GM21529 (cell line): ENCODE results near the gene REV3L.

Source experiments
- ATAC-seq: cut with Tn5 transposase; IDR thresholded peaks from one replicate; pipeline ENCODE4 v1.9.1; 2021; ENCODE audit not compliant: unreplicated experiment

The REV3L gene

DNA sequence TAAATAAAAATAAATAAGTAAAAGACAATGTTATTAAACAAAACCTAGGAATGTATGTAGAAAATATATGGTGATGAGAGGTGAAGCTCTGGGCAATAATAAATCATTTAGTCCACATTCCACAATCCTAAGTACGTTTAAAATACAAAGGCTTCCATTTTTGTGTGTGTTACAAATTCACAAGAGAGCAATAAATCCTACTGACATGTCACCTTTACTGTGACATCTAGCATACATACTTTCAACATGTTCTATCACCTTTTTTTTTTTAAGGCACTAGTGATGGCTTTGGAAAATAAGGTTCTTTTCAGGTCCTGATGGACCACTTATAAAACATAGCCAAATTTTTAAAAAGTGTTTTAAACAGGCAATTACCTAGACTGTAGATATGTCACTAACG, 12.0 kb downstream of the REV3L start:
- no peak for ATAC-seq

DNA sequence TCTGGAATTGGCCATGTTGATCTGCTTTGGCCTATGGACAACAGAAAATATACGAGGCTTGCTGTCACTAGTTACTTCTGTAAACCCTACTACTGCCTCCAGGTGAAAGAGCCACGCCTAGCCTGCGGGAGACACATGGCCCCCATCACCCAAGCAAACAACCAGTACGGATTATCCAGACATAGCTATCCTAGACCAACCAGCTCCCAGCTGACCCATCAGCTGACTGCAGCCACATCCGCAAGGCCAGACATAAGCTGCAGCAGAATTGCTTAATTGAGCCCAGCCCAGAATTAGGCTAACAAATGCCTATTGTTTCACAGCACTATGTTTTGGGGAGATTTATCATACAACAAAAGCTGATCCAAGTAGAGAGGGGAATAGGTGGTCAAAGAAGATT, 13.5 kb downstream of the REV3L start:
- no peak for ATAC-seq

DNA sequence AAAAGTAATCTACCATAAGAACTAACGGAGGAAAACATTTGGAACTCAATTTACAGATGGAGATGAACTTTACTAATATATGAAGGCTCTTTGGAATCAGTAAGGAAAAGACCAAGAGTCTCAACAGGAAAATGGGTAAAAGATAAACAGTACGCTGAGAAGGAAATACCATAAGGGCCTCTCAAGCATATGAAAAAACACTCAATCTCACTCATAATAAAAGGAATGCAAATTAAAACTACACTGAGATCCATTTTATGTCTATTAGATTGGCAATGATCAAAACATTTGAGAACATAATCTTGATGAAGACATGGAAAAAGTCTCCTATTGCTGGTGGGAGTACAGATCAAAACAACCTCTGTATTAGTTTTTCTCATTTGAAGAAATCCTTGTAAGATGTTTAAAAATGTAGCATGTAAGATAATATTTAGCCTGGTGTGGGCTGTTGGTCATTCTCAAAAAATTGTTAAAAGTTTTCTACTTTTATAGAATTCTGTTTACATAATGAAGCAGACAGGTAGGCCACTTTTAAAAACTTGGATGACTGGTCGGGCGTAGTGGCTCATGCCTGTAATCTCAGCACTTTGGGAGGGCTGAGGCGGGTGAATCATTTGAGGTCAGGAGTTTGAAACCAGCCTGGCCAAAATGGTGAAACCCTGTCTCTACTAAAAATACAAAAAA, 14.5 kb downstream of the REV3L start:
- ATAC-seq: no peak

DNA sequence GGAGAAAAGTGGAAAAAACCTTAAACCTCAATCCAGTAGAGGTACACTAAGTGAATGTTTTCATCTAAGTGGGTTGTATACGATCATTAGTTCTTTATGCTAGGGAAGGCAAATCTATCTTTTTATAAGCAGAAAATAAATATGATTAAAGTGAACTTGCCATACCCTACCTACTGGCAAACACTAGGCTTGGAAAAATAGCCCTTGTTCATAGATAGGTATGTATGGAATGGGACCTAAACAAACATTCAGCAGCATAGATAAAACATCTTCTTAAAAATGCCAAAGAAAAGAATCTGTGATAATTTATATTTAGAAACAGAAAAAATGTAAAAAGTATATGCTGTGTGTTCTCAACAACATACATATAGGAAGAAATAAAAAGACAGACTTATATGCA, 18.8 kb downstream of the REV3L start:
- no peak for ATAC-seq

DNA sequence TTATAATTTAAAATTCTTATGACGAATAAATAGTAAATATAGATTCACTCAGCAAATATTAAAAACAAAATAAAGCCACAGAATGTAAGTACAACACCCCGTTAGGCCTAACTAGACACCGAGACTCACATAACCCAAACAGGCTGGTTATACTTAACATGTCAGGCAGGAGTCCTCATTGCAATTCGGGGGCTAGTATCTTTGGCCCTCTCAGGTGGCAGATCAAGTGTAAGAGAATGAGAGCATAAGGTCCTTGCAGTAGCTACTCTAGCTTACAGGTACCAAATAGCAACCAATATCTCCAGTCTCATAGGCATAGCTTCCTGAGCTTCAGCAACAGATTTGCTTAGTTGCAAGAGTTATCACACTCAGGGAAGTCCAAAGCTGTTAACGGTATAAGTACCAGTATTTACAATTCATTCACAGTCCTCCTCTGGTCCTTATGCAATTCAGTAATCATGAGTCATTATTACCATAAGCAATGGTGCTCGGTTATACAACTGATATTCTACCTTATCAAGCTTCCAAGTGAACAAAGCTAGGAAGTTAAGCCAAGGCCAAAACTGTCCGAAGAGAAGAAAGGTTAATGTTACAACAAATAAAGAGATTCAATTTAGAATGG, 20.1 kb downstream of the REV3L start:
- ATAC-seq: no peak

DNA sequence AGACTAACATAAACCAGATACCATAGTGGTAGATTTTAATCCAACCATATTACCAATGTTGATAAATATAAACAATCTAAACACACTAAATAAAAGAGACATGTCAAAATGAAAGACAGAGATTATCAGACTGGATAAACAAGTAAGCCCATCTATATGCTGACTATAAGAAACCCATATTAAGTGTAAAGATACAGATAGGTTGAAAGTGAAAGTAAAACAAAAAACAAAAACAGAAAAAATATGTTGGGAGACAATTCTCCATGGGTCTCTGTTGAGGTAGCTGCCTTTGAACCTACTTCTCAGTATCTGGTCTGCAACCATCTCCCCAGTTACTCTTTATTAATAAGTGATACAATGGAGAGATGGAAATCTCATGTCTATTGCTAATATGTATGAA, 21.2 kb downstream of the REV3L start:
- no peak for ATAC-seq

DNA sequence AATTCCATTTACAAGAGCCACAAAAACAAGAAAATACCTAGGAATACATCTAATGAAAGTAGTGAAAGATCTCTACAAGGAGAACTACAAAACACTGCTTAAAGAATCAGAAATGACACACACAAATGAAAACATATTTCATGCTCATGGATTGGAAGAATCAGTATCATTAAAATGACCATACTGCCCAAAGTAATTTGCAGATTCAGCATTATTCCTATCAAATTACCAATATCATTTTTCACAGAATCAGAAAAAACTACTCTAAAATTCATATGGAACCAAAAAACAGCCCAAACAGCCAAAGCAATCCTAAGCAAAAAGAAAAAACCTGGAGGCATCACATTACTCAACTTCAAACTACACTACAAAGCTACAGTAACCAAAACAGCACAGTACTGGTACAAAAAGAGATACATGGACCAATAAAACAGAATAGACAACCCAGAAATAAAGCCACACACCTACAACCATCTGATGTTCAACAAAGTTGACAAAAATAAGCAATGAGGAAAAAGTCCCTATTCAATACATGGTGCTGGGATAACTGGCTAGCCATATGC, 24.3 kb downstream of the REV3L start:
- no peak for ATAC-seq

DNA sequence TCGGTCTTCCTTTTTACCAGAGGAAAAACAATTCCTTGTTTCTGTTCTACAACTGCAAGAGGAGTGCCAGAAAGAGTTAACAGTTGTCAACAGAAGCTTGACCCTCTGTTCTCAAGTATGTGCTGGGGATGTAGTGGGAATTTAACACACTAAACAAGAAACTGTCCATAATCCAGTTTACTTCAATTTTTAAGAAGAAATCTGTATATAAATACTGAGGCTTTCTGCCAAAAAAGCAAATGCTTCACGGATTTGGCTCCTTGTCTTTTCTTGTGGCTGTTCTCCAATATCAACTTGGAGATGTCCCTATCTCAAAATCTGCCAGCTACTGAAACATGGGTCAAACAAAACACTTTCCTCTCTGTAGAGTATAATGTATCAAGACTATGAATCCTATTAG, 26.8 kb downstream of the REV3L start:
- no peak for ATAC-seq

DNA sequence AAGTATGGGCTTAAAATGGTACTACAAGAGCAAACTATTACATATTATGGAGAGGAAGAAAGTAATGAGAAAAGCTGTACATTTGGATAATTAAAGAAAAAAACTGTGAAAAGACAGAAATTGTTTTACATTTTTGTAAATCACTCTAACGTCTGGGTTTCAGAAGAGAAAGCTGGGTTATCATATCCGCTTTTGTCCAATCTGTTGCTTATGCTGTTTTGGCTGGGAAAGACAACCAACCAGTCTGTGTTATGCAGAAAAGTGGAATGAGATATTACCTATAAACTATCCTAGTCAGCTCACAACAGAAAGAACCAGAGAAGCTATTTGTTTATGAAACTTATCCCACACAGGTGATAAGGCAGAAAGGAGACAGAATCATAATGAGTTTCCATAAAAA, 32.4 kb downstream of the REV3L start:
- ATAC-seq: no peak

DNA sequence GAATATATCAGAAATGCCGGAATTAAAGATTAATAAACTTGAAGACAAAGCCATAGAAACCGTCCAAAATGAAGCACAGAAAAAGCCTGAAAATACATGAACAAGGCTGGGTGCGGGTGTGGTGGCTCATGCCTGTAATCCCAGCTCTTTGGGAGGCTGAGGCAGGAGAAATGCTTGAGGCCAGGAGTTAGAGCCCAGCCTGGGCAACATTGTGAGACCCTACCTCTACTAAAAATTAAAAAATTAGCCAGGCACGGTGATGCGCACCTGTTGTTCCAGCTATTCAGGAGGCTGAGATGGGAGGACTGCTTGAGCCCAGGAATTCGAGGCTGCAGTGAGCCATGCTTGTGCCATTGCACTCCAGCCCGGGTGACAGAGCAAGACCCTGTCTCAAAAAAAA, 32.9 kb downstream of the REV3L start:
- no peak for ATAC-seq

DNA sequence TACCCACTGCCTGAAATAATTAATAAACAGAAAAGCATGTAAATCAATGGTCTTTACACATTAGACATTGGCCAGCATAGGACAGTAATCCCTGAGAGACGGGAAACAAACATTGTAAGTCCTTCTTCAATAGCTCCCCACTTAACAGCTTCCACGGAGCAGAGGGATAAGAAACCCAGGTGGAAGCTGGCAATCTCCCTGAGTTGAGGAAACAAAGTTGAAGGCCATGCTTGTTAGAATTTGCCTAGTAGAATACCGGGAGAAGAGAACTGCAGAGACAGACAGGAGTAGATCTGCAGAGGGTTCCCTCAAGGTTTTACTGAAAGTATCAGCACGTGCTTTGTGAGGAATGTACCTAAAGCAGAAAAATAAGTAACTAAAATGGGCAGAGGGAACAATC, 33.9 kb downstream of the REV3L start:
- no peak for ATAC-seq

DNA sequence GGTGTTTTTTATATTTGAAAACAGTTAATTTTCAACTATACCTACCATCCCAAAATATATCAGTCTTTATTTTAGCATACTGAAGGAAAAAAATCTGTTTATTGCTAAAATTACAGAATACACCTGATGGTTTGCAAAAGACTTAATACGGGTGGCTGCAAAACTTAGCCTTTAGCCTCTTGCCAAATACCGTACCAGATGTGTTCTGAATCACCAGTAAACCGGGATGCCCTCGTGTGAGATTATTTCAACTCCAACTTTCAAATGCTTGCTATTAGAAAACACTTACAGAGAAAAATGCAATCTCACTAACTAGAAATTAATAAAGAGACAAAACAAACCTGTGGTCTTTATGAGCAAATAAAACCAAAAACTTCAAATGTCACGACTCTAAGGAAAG, 36.0 kb downstream of the REV3L start:
- ATAC-seq: no peak

DNA sequence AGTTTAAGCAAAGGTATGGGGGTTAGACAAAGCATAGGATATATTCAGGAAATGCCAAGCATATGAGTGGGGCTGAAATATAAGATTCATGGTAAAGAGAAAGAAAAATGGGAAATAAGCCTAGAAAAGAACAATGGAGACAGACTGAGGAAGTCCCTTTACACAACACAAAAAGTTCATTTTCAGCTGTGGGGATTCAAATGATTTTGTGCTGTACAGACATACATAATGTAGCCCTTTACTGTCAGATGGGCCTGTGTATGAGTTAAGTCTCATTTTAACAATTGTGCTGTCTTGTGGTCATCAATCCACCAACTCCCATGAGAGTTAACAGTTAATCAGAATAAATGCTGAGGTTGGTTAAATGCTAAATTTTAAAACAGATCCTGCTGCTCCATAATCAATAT, 37.2 kb downstream of the REV3L start:
- no peak for ATAC-seq

DNA sequence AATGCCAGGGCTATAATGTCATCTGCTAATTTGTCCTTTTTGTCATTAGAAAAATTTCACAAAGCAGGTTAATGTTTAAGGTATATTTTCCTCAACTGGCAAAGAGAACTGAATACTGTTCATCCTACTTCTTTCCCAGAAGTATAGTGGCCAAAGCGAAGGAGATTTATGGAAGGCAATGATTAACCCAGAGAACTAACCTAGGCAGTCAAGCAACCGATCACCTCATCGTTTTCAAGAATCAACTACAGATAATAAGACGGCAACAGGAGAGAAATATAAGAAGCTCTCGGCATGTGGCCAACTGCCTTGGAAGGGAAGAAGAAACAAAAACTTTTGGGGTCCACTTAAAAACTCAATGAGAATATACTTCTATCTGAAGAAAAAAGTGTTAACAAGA, 38.2 kb downstream of the REV3L start:
- no peak for ATAC-seq

DNA sequence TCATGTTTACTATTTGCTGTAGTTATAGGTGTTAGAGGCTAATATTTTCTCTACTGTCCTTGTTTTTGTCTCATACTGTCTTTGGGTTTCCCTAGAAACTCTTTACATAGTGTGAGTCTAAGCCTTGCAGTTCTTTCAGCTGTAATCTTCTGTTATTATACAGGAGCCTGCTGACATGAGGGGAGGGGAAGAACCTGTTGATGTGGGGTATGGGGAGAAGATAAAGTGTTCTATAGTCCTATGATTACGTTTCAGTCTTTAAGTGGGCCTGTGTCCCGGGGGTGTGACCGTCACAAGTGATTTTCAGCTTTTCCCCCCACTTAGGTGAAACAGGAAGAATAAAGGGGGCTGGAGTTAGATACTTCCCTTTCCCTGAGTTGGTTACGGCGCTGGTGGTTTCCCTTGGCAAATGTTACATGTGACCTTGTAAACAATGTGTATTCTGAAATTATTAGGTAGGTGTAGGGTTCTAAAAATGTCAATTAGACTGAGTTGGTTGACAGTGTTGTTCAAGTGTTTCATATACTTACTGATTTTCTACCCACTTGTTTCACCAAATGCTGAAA, 41.3 kb downstream of the REV3L start:
- ATAC-seq: peak; percentile 61

DNA sequence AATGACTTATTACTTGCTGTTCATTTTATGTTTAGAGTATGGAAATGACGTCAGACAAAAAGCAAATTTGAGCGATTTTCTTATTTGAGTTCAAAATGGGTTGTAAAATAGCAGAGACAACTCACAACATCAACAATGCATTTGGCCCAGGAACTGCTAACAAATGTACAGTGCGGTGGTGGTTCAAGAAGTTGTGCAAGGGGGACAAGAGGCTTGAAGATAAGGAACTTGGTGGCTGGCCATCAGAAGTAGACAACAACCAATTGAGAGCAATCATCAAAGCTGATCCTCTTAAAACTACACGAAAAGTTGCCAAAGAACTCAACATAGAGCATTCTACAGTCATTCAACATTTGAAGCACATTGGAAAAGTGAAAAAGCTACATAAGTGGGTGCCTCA, 43.8 kb downstream of the REV3L start:
- no peak for ATAC-seq

DNA sequence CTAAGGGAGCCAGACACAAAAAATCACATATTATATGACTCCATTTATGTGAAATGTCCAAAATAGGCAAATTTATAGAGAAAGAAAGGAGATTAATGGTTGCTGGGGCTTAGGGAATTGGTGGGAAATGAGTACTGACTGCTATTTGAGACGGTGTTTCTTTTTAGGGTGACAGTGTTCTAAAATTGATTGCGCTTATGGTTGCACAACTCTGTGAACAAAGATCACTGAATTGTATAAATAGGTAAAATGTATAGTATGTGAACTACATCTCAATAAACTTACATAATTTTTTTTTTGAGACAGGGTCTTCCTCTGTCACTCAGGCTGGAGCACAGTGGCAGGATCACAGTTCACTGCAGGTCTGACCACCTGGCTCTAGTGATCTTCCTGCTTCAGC, 45.4 kb downstream of the REV3L start:
- ATAC-seq: no peak

DNA sequence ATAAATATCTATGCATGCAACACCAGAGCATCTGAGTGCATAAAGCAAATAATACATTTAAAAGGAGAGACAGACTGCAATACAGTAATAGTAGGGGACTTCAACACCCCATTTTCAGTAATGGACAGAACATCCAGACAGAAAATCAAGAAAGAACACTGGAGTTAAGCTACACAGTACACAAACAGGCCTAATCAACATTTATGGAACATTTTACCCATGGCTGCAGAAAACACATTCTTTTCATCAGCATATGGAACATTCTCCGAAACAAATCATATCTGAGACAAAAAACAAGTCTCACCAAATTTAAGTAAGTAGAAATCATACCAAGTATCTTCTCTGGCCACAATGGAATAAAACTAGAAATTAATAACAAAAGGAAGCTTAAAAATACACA, 50.5 kb downstream of the REV3L start:
- ATAC-seq: no peak

DNA sequence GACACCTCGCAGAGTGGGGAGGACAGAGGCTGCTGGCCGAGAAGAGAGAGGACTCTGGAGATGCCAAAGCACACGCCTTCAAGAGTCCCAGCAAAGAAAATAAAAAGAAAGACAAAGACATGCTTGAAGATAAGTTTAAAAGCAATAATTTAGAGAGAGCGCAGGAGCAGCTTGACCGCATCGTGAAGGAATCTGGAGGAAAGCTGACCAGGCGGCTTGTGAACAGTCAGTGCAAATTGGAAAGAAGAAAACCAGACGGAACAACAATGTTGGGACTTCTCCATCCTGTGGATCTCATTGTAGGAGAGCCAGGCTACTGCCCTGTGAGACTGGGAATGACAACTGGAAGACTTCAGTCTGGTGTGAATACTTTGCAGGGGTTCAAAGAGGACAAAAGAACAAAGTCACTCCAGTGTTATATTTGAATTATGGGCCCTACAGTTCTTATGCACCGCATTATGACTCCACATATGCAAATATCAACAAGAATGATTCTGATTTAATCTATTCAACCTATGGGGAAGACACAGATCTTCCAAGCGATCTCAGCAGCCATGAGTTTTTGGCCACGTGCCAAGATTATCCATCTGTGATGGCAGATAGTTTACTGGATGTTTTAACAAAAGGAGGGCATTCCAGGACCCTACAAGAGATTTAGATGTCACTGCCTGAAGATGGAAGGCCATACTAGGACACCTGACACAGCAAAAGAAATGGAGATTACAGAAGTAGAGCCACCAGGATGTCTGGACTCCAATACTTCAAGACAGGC, 52.2 kb downstream of the REV3L start:
- no peak for ATAC-seq

DNA sequence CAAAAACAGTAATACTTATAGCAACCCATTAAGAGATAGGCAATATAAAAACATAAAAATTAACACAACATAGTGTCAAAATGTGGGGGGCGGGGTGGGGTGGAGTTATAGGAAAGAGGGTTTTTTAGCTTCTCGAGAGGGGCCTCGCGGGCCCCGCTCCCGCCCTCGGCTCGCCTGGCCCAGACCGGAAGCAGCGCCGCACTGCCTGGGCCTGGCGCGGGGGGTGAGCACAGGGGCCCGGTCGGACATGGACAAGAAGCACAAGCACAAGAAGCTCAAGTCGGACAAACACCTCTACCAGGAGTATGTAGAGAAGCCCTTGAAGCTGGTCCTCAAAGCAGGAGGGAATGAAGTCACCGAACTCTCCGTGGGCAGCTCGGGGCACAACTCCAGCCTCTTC, 53.4 kb downstream of the REV3L start:
- ATAC-seq: no peak

DNA sequence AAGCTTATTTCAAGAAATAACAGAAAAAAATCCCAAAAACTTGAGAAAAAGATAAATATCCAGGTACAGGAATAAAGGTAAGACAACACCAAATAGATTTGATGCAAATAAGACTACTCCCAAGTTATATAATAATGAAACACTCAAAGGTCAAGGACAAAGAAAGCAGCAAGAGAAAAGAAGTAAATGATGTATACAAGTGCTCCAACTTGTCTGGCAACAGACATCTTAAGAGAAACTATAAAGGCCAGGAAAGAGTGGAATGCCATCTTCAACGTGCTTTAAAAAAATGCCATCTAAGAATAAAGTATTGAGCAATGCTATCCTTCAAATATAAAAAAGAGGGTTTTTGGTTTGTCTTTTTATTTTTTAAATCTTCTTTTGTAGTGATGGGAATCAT, 54.2 kb downstream of the REV3L start:
- ATAC-seq: no peak
